MCF 10A (cell line): Measurements from ENCODE around the gene CLCA2. TPM values are rescaled to one million over a fixed set of nuclear protein-coding genes. Genes with fewer than 3 reads are reported as not detected.

Experiments
- BruUV-seq: library from RNA; stranded (reverse); fragments of 400-500 nt; replicated peaks from 2 replicates; lab custom pipeline; 2021; lab: Mats Ljungman, UMichigan
- CTCF ChIA-PET: fragments of 300-600 bp; sonication (Branson Sonifier 250); formaldehyde crosslinking; extraction: SDS; loops from one replicate; lab custom pipeline; 2021; ENCODE audit warnings: antibody characterized with exemption, inconsistent platforms; lab: Yijun Ruan, JAX
- POLR2A ChIA-PET: fragments of 300-600, 350-650 bp; sonication (Branson Sonifier 250); formaldehyde crosslinking; extraction: SDS; loops from one replicate; lab custom pipeline; 2020; ENCODE audit warnings: antibody characterized with exemption, inconsistent platforms; lab: Yijun Ruan, JAX
- DNase-seq: peaks from one replicate; pipeline ENCODE4 v3.0.0-alpha.2; 2018; ENCODE audit not compliant: unreplicated experiment
- H3K27ac Mint-ChIP-seq: one replicate; pipeline ENCODE4 v1.8.0; 2022; ENCODE audit warnings: mild to moderate bottlenecking, low read depth, mixed read lengths; ENCODE audit not compliant: unreplicated experiment
- H3K27me3 Mint-ChIP-seq: one replicate; pipeline ENCODE4 v1.8.0; 2022; ENCODE audit warnings: mixed read lengths; ENCODE audit not compliant: insufficient read depth, unreplicated experiment
- H3K36me3 Mint-ChIP-seq: one replicate; pipeline ENCODE4 v1.8.0; 2022; ENCODE audit warnings: mild to moderate bottlenecking, moderate library complexity, mixed read lengths; ENCODE audit not compliant: insufficient read depth, unreplicated experiment
- H3K4me1 Mint-ChIP-seq: one replicate; pipeline ENCODE4 v1.8.0; 2022; ENCODE audit warnings: mixed read lengths; ENCODE audit not compliant: insufficient read depth, unreplicated experiment
- H3K4me3 Mint-ChIP-seq: one replicate; pipeline ENCODE4 v1.8.0; 2022; ENCODE audit warnings: mild to moderate bottlenecking, moderate library complexity, mixed read lengths; ENCODE audit not compliant: unreplicated experiment
- H3K9me3 Mint-ChIP-seq: one replicate; pipeline ENCODE4 v1.8.0; 2022; ENCODE audit warnings: mixed read lengths; ENCODE audit not compliant: unreplicated experiment
- CTCF ChIP-seq: fragments of 200-600 bp; IDR thresholded peaks from one replicate; pipeline ENCODE4 v1.8.0; 2022; ENCODE audit warnings: antibody characterized with exemption, mild to moderate bottlenecking; ENCODE audit not compliant: unreplicated experiment
- intact Hi-C: fragments of 100-400 bp; cut with micrococcal nuclease; formaldehyde crosslinking; loops from 2 replicates; pipeline ENCODE4 v1.14.1; 2022
- total RNA-seq: library from RNA; stranded (reverse); gene quantifications from 2 replicates; pipeline ENCODE4 v1.2.3, GENCODE V29; 2022

The CLCA2 gene
- total RNA-seq, 1 experiment from 2014 or later = 113 TPM

- H3K27ac Mint-ChIP-seq = no peak overlapping the region
- no peaks in the 10 kb centered on the region for H3K36me3 Mint-ChIP-seq
- no TSS peak for BruUV-seq
- H3K9me3 Mint-ChIP-seq = no peaks in the 10 kb centered on the region
- no peak for TF ChIP-seq CTCF
- H3K27me3 Mint-ChIP-seq = no peaks in the 10 kb centered on the region
- intact Hi-C loops = loop anchor here (5.0 to 10.0 kb wide), 2 partner anchors 180 to 462 kb away; no protein-coding TSS in a partner anchor
- no peak for DNase-seq
- H3K4me1 Mint-ChIP-seq = no peaks in the 10 kb centered on the region
- no peak overlapping the region for H3K4me3 Mint-ChIP-seq
- ChIA-PET POLR2A (interaction anchor here (1.1 to 2.2 kb wide), 2 partner anchors 182 to 200 kb away, joined by 3 to 10 read pairs; partner anchors contain the start of gene SH3GLB1), CTCF (interaction anchor here (0.5 to 2.7 kb wide), 20 partner anchors 8 to 1475 kb away, joined by 3 to 18 read pairs (median 4); no protein-coding TSS in a partner anchor)
These were observed 81.1 kb downstream of the CLCA2 start for GRCh38 chr1:86504895-86505563.

GRCh38 chr1:86505564-86505902 is 81.6 kb downstream of the CLCA2 start:
- no peak for TF ChIP-seq CTCF
- no peaks in the 10 kb centered on the region for H3K36me3 Mint-ChIP-seq
- no TSS peak for BruUV-seq
- intact Hi-C loops = loop anchor here (10.0 kb wide), 1 partner anchor 179 kb away; no protein-coding TSS in a partner anchor
- H3K27me3 Mint-ChIP-seq = no peaks in the 10 kb centered on the region
- H3K27ac Mint-ChIP-seq = no peak overlapping the region
- H3K9me3 Mint-ChIP-seq = no peaks in the 10 kb centered on the region
- DNase-seq = no peak
- H3K4me1 Mint-ChIP-seq = no peaks in the 10 kb centered on the region
- H3K4me3 Mint-ChIP-seq = no peak overlapping the region
- ChIA-PET CTCF (interaction anchor here (0.5 to 2.7 kb wide), 14 partner anchors 8 to 1474 kb away, joined by 3 to 18 read pairs (median 4); no protein-coding TSS in a partner anchor), POLR2A (interaction anchor here (2.2 kb wide), 1 partner anchor 199 kb away, joined by 10 read pairs; the partner anchor contains the start of gene SH3GLB1)

Other genes with a start within 250 kb of the CLCA2 start
- 35.5 and 39.0 TPM in 2 replicates for gene ODF2L, start 27.8 kb upstream of the CLCA2 start, total RNA-seq
- not detected in 2 replicates for gene CLCA1, start 44.8 kb downstream of the CLCA2 start, total RNA-seq
- gene CLCA4, start 122.9 kb downstream of the CLCA2 start, total RNA-seq = not detected in 2 replicates